HG02588 (cell line): ENCODE data around the gene BCL2L13.
A peak's percentile ranks its signal among the peaks of the same experiment; 100 is the strongest.
"Not testable (repeated sequence)": the region's sequence is repeated elsewhere in the genome, so short reads cannot be mapped to it uniquely, and the experiment has no call there.

Experiments used
- ATAC-seq: cut with Tn5 transposase; IDR thresholded peaks from one replicate; pipeline ENCODE4 v1.9.1; 2021; ENCODE audit warnings: mild to moderate bottlenecking, moderate library complexity; ENCODE audit not compliant: unreplicated experiment

The BCL2L13 gene

GRCh38 chr22:17636850-17637249, 1.7 kb upstream of the BCL2L13 start:
- not testable (repeated sequence) for ATAC-seq

GRCh38 chr22:17637490-17638181, 921 bp upstream of the BCL2L13 start:
- ATAC-seq, result no peak

GRCh38 chr22:17638182-17638431, 450 bp upstream of the BCL2L13 start:
- ATAC-seq, result peak; percentile 15

GRCh38 chr22:17639247-17639741, 737 bp downstream of the BCL2L13 start:
- peak; percentile 37 for ATAC-seq

- no peak for ATAC-seq
Measured at GRCh38 chr22:17641269-17641668, 2.7 kb downstream of the BCL2L13 start.

- ATAC-seq, result not testable (repeated sequence)
Measured at GRCh38 chr22:17642357-17642756, 3.8 kb downstream of the BCL2L13 start.

GRCh38 chr22:17647452-17647851, 8.9 kb downstream of the BCL2L13 start:
- ATAC-seq, result no peak

- no peak for ATAC-seq
Measured at GRCh38 chr22:17647991-17648390, 9.4 kb downstream of the BCL2L13 start.

- no peak for ATAC-seq
Measured at GRCh38 chr22:17648569-17648968, 10.0 kb downstream of the BCL2L13 start.

GRCh38 chr22:17655289-17655688, 16.7 kb downstream of the BCL2L13 start:
- ATAC-seq, result no peak

- no peak for ATAC-seq
Measured at GRCh38 chr22:17656870-17657395, 18.4 kb downstream of the BCL2L13 start.

GRCh38 chr22:17664414-17665055, 26.0 kb downstream of the BCL2L13 start:
- no peak for ATAC-seq

- no peak for ATAC-seq
Measured at GRCh38 chr22:17665248-17665647, 26.7 kb downstream of the BCL2L13 start.

GRCh38 chr22:17665854-17666253, 27.3 kb downstream of the BCL2L13 start:
- ATAC-seq, result no peak

- ATAC-seq, result not testable (repeated sequence)
Measured at GRCh38 chr22:17671521-17672092, 33.0 kb downstream of the BCL2L13 start.

GRCh38 chr22:17672417-17672991, 33.9 kb downstream of the BCL2L13 start:
- ATAC-seq, result no peak

GRCh38 chr22:17674152-17674551, 35.6 kb downstream of the BCL2L13 start:
- ATAC-seq, result no peak

- no peak for ATAC-seq
Measured at GRCh38 chr22:17675584-17675983, 37.0 kb downstream of the BCL2L13 start.

- no peak for ATAC-seq
Measured at GRCh38 chr22:17678817-17679385, 40.3 kb downstream of the BCL2L13 start.

- ATAC-seq, result no peak
Measured at GRCh38 chr22:17684245-17684644, 45.7 kb downstream of the BCL2L13 start.

- no peak for ATAC-seq
Measured at GRCh38 chr22:17692841-17693240, 54.3 kb downstream of the BCL2L13 start.
